K562 (cell line): Measurements from ENCODE around the gene RBBP8. TPM values are rescaled to one million over a fixed set of nuclear protein-coding genes. Genes with fewer than 3 reads are reported as not detected.

ENCODE experiments used
- BHLHE40 ChIP-seq: IDR thresholded peaks from 2 replicates; pipeline ENCODE4 v1.6.1; 2011; ENCODE audit warnings: low read length, improper control_type of control experiment
- BRD4 ChIP-seq: fragments of 200-600 bp; sonication (generic); IDR thresholded peaks from 2 replicates; pipeline ENCODE4 v1.6.1; 2017; ENCODE audit warnings: inconsistent platforms
- CEBPB ChIP-seq: fragments of 450-650 bp; IDR thresholded peaks from 2 replicates; pipeline ENCODE4 v1.6.1; 2016; ENCODE audit warnings: missing genetic modification characterization, missing compliant biosample characterization
- CGGBP1 ChIP-seq: fragments of 250-450 bp; sonication (Bioruptor Pico); IDR thresholded peaks from 2 replicates; pipeline ENCODE4 v1.9.0; 2021; ENCODE audit warnings: mild to moderate bottlenecking
- FUS ChIP-seq: fragments of 200-400 bp; formaldehyde crosslinking; optimal IDR thresholded peaks from 2 replicates; pipeline ENCODE3; 2017; ENCODE audit warnings: low read depth, low read length
- PHB2 ChIP-seq: fragments of 450-650 bp; IDR thresholded peaks from 2 replicates; pipeline ENCODE4 v1.6.1; 2017; ENCODE audit warnings: low read depth
- PKNOX1 ChIP-seq: fragments of 450-650 bp; IDR thresholded peaks from 2 replicates; pipeline ENCODE4 v1.6.1; 2016
- SETDB1 ChIP-seq: IDR thresholded peaks from one replicate; pipeline ENCODE4 v1.6.1; 2012; ENCODE audit warnings: low read length, control low read depth, inconsistent platforms
- SIX5 ChIP-seq, 2 experiments: IDR thresholded peaks; 2 replicates each; pipeline ENCODE4 v1.6.1; 2011; ENCODE audit warnings: low read length in 2 of 2, borderline replicate concordance in 1 of 2, low read depth in 1 of 2, mild to moderate bottlenecking in 1 of 2, moderate library complexity in 1 of 2; ENCODE audit not compliant: insufficient read depth in 1 of 2
- TFAM ChIP-seq: fragments of 250-450 bp; sonication (Bioruptor Pico); conservative IDR thresholded peaks from 2 replicates; pipeline ENCODE4 v1.5.0; 2021; ENCODE audit warnings: mild to moderate bottlenecking, moderate library complexity
- XRCC3 ChIP-seq: fragments of 450-650 bp; IDR thresholded peaks from 2 replicates; pipeline ENCODE4 v1.6.1; 2017; ENCODE audit warnings: mild to moderate bottlenecking, moderate library complexity
- ZNF24 ChIP-seq: fragments of 450-650 bp; IDR thresholded peaks from 2 replicates; pipeline ENCODE4 v1.6.1; 2016
- ZNF586 ChIP-seq: fragments of 450-650 bp; formaldehyde crosslinking; conservative IDR thresholded peaks from 2 replicates; pipeline ENCODE4 v1.4.0; 2020; ENCODE audit warnings: mild to moderate bottlenecking, moderate library complexity
- polyA plus RNA-seq, 8 experiments: library from polyadenylated mRNA; depleted of rRNA in 4 of 8; stranded (reverse) in 5 of 8; unstranded in 3 of 8; fragments of >200 nt; fragmentation: Nextera tagmentation in 2 of 8; fragmentation: Illumina TruSeq in 1 of 8; extraction: Ambion mirVana in 2 of 8; extraction: Trizol in 1 of 8; gene quantifications; 2 replicates each; pipeline versions ENCODE4 v1.2.1 to v1.2.3, GENCODE V29; 2011 to 2014; ENCODE audit warnings: inconsistent platforms in 1 of 8, missing spikeins in 1 of 8
- total RNA-seq, 7 experiments: library from RNA; depleted of rRNA in 6 of 7; stranded (reverse); fragments of >200 nt in 6 of 7; fragmentation: Illumina TruSeq in 2 of 7; extraction: Trizol in 2 of 7; gene quantifications; 2 replicates each; pipeline versions ENCODE4 v1.2.1 to v1.2.3, GENCODE V29; 2011 to 2021; ENCODE audit warnings: low replicate concordance in 1 of 7

RBBP8 gene
- total and polyA plus RNA-seq, 9 of the 15 experiments (the other 6 are each of a cell fraction or from before 2014, with no cell fraction given) = 28.4 to 63.1 (median 48.9) TPM

- peak; percentile 51 for TF ChIP-seq PKNOX1
- TF ChIP-seq TFAM (CRISPR knock-in tag) = no peak
- no peak for TF ChIP-seq SIX5 (IDR thresholded peaks at IDR 0.05; ENCODE audit: borderline replicate concordance in 1 of 2, insufficient read depth in 1 of 2, low read depth in 1 of 2, low read length in 2 of 2)
- no peak for TF ChIP-seq BRD4
- TF ChIP-seq XRCC3 = no peak
- TF ChIP-seq SETDB1 = no peak
- no peak for TF ChIP-seq CGGBP1
- no peak for TF ChIP-seq ZNF24
- TF ChIP-seq FUS = no peak
- no peak for TF ChIP-seq CEBPB (tag)
- no peak for TF ChIP-seq ZNF586
- TF ChIP-seq BHLHE40 = no peak
- TF ChIP-seq PHB2 = no peak
Measured at GRCh38 chr18:23036660-23037201, 103.6 kb downstream of the RBBP8 start (continued).
